ENCODE results near the gene WFIKKN1.

WFIKKN1 gene

DNA sequence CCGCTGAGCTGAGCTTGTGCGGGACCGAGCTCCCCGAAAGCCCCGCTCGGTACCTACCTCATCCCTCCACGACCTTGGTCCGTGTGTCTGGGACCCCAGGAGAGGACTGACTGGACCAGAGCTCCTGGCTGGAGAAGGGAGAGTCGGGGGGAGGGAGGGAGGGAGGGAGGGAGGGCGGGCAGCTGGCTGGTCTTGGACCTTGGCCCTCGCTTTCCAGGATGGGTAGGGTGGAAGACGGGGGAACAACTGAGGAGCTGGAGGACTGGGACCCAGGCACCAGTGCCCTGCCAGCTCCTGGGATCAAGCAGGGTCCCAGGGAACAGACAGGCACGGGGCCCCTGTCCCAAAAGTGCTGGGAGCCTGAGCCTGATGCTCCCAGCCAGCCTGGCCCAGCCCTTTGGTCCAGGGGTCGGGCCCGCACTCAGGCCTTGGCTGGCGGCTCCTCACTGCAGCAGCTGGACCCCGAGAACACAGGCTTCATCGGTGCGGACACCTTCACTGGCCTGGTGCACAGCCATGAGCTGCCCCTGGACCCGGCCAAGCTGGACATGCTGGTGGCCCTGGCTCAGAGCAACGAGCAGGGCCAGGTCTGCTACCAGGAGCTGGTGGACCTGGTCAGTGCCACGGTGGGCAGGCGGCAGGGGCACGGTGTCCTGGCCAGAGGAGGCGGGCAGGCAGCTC lies 45.2 kb downstream of the WFIKKN1 start:
- no peak for DNase-seq

- no peak for DNase-seq
Measured at GRCh38 chr16:676565-676902, 45.7 kb downstream of the WFIKKN1 start.

DNA sequence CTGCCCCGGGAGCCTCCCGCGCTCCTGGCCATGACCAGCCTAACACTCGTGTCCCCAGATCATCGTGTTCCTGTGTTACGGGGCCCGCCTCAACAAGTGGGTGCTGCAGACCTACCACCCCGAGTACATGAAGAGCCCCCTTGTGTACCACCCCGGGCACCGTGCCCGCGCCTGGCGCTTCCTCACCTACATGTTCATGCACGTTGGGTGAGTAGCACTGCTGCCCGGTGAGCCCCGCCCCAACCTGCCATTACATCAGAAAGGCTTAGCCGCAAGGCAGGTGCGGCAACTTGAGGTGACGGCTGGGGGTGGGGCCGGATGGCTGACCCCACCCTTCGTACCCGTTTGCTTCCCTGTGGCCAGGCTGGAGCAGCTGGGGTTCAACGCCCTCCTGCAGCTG lies 46.1 kb downstream of the WFIKKN1 start:
- no peak for DNase-seq

GRCh38 chr16:677316-678190 lies 46.8 kb downstream of the WFIKKN1 start:
- DNase-seq = peak; percentile 26

GRCh38 chr16:678209-678857 lies 47.5 kb downstream of the WFIKKN1 start:
- DNase-seq = peak; percentile 51

GRCh38 chr16:678858-679813 lies 48.4 kb downstream of the WFIKKN1 start:
- DNase-seq = peak; percentile 85

GRCh38 chr16:679814-680624 lies 49.2 kb downstream of the WFIKKN1 start, which contains the start of gene STUB1:
Gene STUB1 (plus strand): TSS chr16:680410. CDS start chr16:680526, 116 bp downstream.
- DNase-seq = peak; percentile 96

GRCh38 chr16:680625-680945 lies 49.8 kb downstream of the WFIKKN1 start:
- DNase-seq = no peak

GRCh38 chr16:680967-681745 lies 50.4 kb downstream of the WFIKKN1 start:
- no peak for DNase-seq

DNA sequence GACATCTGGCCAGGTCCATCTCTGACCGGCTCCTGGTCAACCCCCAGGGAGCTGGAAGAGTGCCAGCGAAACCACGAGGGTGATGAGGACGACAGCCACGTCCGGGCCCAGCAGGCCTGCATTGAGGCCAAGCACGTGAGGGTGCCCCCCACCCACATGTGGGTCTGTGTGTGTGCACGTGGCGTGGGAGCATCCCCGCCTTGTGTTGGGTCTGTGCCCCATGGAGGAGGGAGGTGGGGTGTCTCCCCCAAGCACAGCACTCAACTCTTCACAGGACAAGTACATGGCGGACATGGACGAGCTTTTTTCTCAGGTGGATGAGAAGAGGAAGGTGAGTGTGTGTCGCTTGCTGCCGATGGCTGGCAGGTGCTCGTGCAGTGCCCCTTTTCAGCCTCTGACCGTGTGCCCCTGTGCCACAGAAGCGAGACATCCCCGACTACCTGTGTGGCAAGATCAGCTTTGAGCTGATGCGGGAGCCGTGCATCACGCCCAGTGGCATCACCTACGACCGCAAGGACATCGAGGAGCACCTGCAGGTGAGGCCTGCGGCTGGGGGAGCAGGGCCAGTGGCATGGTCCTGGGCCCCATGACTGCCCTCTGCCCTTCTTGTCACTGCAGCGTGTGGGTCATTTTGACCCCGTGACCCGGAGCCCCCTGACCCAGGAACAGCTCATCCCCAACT lies 51.1 kb downstream of the WFIKKN1 start:
- no peak for DNase-seq

- no peak for DNase-seq
Measured at GRCh38 chr16:682493-683395, 52.0 kb downstream of the WFIKKN1 start.

DNA sequence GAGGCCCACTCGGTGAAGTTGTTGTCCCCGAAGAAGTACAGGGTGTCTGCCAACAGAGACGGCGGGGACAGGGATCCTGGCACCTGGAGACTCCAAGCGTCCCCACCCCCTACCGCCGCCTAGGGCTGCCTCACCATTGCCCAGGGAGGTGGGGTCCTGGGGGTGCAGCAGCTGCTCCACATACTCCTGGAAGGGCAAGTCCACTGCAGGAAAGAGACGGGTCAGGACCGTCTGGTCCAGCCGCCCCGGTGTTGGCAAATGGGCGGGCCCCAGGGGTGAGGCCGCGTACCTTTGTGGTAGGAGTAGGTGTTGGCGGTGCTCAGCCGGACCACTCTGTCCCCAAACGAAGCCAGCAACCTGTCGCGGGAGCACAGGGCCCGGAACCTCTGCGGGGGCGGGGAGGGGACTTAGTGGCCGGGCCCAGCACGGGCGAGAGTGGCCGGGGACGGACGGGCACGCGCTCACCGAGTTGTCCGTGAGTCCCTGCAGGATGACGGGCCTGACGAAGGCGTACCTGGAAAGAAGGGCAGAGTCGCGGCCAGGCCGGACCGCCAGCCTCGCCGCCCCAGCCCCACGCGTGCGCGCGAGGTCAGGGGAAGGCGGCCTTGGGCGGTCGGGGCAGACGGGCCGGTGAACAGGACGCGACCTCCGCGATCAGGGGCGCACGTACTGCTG lies 52.7 kb downstream of the WFIKKN1 start:
- DNase-seq = no peak
